Fibroblast of villous mesenchyme (primary cell): ENCODE data around the gene MBIP. TPM values are rescaled to one million over a fixed set of nuclear protein-coding genes. Genes with fewer than 3 reads are reported as not detected.

Experiments
- DNase-seq: peaks from one replicate; pipeline ENCODE4 v3.0.0-alpha.2; 2010; ENCODE audit warnings: low read depth
- H3K4me3 ChIP-seq: 2 replicates; pipeline ENCODE4 v1.5.1; 2011; ENCODE audit warnings: low read depth, mild to moderate bottlenecking, low read length
- CTCF ChIP-seq: IDR thresholded peaks from 2 replicates; pipeline ENCODE4 v1.5.1; 2012; ENCODE audit warnings: low read depth, mild to moderate bottlenecking, low read length; ENCODE audit not compliant: insufficient read depth
- total RNA-seq: library from RNA; depleted of rRNA; stranded (reverse); fragments of >200 nt; gene quantifications from 2 replicates; pipeline ENCODE4 v1.2.3, GENCODE V29; 2012

MBIP gene
- total RNA-seq, 1 donor, result 18.1 TPM

DNA sequence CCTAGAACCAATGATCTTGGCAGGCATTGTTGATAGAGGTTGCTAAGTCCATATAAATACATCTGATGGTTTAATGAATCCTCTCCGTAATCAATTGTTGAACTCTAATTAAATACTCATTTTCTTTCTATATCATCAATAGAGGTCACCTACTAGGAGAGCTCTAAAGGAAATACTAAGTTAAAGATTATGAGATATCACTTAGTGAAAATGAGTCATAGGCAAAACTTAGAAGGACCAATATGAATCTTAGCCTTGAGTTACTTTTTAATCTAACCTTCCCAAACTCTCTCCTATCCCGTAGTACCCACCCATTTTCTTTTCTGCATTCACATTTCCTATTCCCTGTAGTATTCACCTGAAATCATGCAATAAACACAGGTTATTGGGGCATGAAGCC, 50.2 kb downstream of the MBIP start:
- TF ChIP-seq CTCF, result no peak
- DNase-seq, result no peak
- no peak overlapping the region for H3K4me3 ChIP-seq

GRCh38 chr14:36268121-36268520, 52.3 kb downstream of the MBIP start:
- DNase-seq, result no peak
- no peak overlapping the region for H3K4me3 ChIP-seq
- TF ChIP-seq CTCF, result no peak

GRCh38 chr14:36264595-36264994, 55.8 kb downstream of the MBIP start:
- H3K4me3 ChIP-seq, result no peak overlapping the region
- no peak for DNase-seq
- TF ChIP-seq CTCF, result no peak

GRCh38 chr14:36264107-36264506, 56.3 kb downstream of the MBIP start:
- TF ChIP-seq CTCF, result no peak
- no peak for DNase-seq
- no peak overlapping the region for H3K4me3 ChIP-seq

DNA sequence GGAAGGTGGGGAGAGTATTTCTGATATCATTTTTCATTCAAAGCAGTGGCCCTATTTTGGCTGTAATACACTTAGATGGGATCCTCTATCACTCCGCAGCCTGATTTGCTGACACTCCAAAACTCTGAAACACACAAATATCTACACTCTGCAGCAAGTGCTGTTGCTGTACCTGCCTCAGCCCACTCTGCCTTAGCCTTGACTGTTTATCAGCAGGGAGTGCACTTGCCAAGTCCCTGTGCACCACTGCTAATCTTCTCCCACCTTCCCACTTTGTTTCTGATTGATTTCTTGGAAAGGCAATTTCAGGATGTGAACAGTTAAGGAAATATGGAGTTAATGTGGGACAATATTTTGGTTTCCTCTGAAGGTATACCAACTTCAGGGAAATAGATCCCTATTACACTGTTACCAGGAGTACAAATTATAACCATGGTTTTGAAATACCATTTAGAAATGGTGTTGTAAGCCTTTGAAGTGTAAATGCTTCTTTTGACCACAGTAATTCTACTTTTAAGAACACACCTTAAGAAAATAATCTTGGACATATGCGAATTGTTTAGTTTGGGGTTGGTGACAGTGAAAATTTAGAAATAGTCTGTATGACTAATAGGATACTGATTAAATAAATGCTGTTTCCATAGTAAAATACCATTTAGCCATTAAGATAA, 59.3 kb downstream of the MBIP start:
- H3K4me3 ChIP-seq, result no peak overlapping the region
- DNase-seq, result no peak
- TF ChIP-seq CTCF, result no peak

DNA sequence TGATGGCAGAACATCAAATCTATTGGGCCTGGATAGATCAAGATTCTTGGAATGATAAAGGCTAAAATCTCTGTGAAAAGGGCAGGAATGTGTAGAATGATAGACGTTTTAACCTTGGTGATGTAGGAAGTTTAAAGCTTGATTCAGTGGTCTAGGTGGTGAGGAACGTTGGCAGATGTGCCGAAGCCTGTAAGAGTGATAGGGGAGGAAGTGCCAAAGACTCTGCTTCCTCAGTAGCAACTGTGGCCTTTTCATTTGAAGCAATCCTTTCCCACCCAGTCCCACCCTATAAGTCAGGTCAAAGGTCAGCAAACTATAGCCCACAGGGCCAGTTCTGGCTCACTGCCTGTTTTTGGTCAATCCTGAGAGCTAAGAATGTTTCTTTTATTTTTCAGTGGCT, 62.2 kb downstream of the MBIP start:
- no peak for TF ChIP-seq CTCF
- DNase-seq, result no peak
- no peak overlapping the region for H3K4me3 ChIP-seq
